Measurements from ENCODE around the gene ZNF335. TPM values are rescaled to one million over a fixed set of nuclear protein-coding genes. Genes with fewer than 3 reads are reported as not detected.

The ZNF335 gene
- total RNA-seq, 3 donors from 2014 or later (not counting 1 experiment from before 2014, with no cell fraction given), result 101 to 119 (median 102) TPM

Other genes with a start within 250 kb of the ZNF335 start
- not detected for gene SPINT4, start 249.9 kb downstream of the ZNF335 start, total RNA-seq
- gene WFDC3, start 180.3 kb downstream of the ZNF335 start, total RNA-seq, result not detected
- gene DNTTIP1, start 180.2 kb downstream of the ZNF335 start, total RNA-seq, result 10 to 100 TPM; 11.3 to 15.5 (median 13.9) TPM
- 1 to 10 TPM in 1 of 3 donors, under 1 TPM in 1, not detected in 1; 0.54 to 3.2 TPM for gene UBE2C, start 159.6 kb downstream of the ZNF335 start, total RNA-seq
- 1 to 10 TPM in 1 of 3 donors, under 1 TPM in 1, not detected in 1; 0.93 to 1.5 TPM for gene TNNC2, start 144.9 kb downstream of the ZNF335 start, total RNA-seq
- gene SNX21, start 138.4 kb downstream of the ZNF335 start, total RNA-seq, result 1 to 10 TPM in 2 of 3 donors, under 1 TPM in 1; 0.99 to 1.7 (median 1.2) TPM
- 10 to 100 TPM; 30.5 to 35.4 (median 31.7) TPM for gene ACOT8, start 114.8 kb downstream of the ZNF335 start, total RNA-seq
- 1 to 10 TPM; 1.4 to 2.3 (median 1.5) TPM for gene ZSWIM3, start 114.6 kb downstream of the ZNF335 start, total RNA-seq
- gene ZSWIM1, start 91.0 kb downstream of the ZNF335 start, total RNA-seq, result 1 to 10 TPM in 1 of 3 donors, under 1 TPM in 2; 0.59 to 2.4 (median 0.89) TPM
- gene SPATA25, start 84.6 kb downstream of the ZNF335 start, total RNA-seq, result 1 to 10 TPM in 1 of 3 donors, not detected in 2; 1.2 TPM
- 1 to 10 TPM in 2 of 3 donors, under 1 TPM in 1; 0.89 to 1.4 (median 1.4) TPM for gene NEURL2, start 81.0 kb downstream of the ZNF335 start, total RNA-seq
- gene CTSA, start 80.9 kb downstream of the ZNF335 start, total RNA-seq, result 100 to 1,000 TPM in 1 of 3 donors, 10 to 100 TPM in 2; 72.8 to 108 (median 86.8) TPM
- gene PLTP, start 60.0 kb downstream of the ZNF335 start, total RNA-seq, result 1 to 10 TPM in 2 of 3 donors, under 1 TPM in 1; 0.63 to 3.5 (median 3.2) TPM
- 10 to 100 TPM; 72.0 to 85.1 (median 73.3) TPM for gene PCIF1, start 37.5 kb downstream of the ZNF335 start, total RNA-seq
- 1 to 10 TPM; 2.0 to 2.8 (median 2.8) TPM for gene MMP9, start 36.7 kb upstream of the ZNF335 start, total RNA-seq
- under 1 TPM in 1 of 3 donors, not detected in 2; 0.85 TPM for gene SLC12A5, start 57.0 kb upstream of the ZNF335 start, total RNA-seq
- gene NCOA5, start 117.8 kb upstream of the ZNF335 start, total RNA-seq, result 10 to 100 TPM in 2 of 3 donors, 1 to 10 TPM in 1; 8.8 to 18.4 (median 18.0) TPM
- 1 to 10 TPM; 7.1 to 9.1 (median 7.2) TPM for gene CD40, start 146.1 kb upstream of the ZNF335 start, total RNA-seq

Data from natural killer cell (primary cell).